Stimulated activated CD4-positive, alpha-beta T cell treated with anti-CD3 and anti-CD28 coated beads, TNF-alpha, amount 100 ng/mL, for 1 hour (primary cell): ENCODE results near the gene LRFN5.

Experiments used
- DNase-seq, 3 donors: peaks; one replicate each; pipeline ENCODE4 v3.0.0-alpha.2; 2020; ENCODE audit warnings: low read depth in 3 of 3, low spot score in 1 of 3

Gene LRFN5

GRCh38 chr14:41766772-41767171, 160.1 kb downstream of the LRFN5 start:
- no peak for DNase-seq

- DNase-seq = no peak
Observed at GRCh38 chr14:41773536-41774279, 167.0 kb downstream of the LRFN5 start.

DNA sequence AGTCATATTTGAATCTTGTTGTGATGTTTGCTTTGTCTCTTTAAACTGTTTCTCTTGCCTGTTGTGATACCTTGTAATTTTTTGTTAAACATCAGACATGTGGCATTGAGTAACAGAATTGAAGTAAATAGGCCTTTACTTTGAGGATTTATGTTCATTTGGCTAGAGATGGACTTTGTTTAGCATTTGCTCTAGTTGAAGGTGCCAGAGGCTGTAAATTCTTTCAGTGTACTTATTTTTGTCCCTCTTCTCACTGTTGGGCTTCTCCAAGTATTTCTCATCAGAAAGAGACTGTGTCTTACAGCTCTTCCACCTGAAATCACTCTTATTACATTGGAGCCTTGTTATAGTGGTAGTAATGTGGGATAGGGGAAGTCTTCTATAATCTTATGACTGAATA, 175.8 kb downstream of the LRFN5 start:
- no peak for DNase-seq

DNA sequence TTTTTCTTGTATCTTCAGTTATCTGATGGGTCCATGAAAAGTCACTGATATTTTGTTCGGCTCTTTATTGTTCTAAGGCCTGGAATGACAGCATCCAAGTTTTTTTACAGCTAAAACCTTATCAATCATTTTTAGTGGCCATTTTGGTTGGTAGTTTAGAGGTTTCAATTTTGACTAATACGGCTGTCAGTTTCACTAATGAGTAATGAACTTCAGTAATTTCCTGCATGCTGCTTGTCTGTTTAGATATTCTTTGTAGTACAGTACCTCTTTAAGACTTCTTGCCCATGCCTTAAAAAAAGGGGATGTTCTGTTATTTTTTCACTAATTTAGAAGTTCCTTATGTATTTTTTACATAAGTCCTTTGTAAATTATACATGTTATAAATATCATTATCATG, 176.7 kb downstream of the LRFN5 start:
- no peak for DNase-seq

GRCh38 chr14:41785696-41786095, 179.0 kb downstream of the LRFN5 start:
- no peak for DNase-seq

DNA sequence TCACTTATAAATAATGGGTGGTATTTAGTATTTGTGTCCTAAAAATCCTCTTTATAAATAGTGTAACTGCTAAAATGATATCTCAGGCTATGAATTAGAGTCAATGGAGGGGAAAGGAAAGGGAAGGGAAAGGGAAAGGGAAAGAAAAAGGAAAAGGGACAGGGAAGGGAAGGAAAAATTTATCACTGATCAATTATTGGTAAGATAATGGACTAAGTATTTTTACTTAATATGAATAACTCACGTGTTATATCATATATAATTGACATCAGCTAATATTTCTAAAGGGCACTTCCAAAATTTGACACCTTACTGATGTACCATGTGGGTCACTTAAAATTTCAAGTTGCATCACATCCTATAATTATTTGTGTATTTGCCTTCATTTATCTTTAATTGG, 193.1 kb downstream of the LRFN5 start:
- DNase-seq = no peak

GRCh38 chr14:41805633-41806032, 199.0 kb downstream of the LRFN5 start:
- no peak for DNase-seq

DNA sequence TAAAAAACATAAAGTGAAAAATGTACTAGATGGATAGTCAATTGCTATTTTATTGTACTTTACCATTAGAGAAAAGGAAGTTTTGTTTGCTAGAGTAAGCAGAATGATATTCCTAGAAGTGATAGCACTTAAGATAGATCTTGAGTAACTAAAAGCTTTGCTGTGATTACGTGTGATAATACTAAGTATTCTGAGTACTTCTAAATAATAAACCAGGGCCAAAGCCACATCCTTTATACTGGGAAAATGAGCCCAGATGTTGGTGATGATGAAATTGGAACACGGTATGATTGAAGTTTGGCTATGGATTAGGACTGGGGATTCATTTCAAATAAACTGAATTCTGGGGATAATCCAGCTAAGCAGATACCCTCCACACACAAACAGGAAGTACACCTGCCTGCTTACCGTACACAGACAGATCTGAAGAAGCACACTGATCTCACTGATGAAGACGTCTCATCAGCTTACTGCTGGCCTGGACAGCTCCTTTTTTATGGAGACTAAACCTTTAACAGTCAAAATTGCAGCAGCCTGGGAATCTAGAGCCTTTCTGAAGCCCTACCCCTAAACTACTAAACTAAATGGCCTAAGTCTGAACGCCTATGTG, 199.8 kb downstream of the LRFN5 start:
- DNase-seq = no peak

DNA sequence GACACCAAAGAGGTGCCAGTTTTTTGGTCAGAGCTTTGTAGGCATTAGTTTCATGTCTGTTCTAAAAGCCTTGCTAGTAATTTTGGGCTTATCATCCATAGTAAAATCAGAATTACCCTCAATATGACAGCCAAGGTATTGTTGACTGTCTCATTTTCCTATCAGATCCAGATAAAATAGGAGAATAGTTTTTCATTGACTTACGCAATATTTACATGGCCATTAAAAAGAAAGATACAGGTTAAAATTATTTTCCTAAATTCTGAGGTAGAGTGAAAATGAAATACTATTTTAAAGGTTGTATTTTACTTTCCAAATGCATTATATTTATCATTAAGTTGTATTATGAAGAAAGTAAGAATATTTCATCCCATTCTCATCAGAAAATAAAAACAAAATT, 203.7 kb downstream of the LRFN5 start:
- DNase-seq = no peak

DNA sequence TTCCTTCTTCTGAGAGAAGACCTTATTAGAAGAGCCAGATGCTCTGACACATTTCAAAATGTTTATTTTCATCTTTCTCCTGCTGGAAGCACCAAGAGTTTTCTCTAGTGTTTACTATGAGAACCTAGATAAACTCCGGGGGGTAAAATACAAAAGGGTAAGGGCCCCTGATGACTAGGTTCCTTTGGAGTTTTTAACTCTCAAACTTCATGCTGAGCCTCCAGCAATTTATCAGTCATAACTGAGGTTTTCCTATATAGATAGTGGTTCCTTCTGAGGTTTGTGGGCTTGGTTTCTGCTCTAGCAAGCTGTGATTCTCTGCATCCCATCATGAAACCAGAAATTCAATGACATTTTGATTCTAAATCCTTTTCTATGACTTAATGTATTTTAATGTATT, 210.9 kb downstream of the LRFN5 start:
- DNase-seq = no peak

- no peak for DNase-seq
Observed at GRCh38 chr14:41824441-41824840, 217.8 kb downstream of the LRFN5 start.

DNA sequence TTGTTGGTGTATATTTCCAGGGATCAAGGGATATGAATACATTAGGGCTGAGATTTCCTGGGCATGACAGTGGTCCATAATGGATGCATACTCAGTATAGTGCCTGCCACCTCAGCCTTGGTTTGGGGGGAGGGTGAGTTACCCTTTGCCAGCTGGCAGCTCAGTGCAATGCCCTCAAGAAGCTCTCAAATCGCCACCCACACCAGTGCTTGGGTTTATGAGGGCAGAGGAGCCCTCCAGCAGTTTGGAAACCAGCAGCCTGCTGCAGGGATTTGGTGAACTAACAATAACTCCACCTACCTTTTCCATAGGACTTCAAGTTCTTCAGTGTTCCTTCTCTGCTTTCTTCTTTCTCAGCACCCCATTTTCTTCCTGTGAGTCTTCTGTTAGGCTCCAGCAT, 218.9 kb downstream of the LRFN5 start:
- no peak for DNase-seq

GRCh38 chr14:41830714-41831406, 224.2 kb downstream of the LRFN5 start:
- no peak for DNase-seq

- no peak for DNase-seq
Observed at GRCh38 chr14:41839661-41840060, 233.0 kb downstream of the LRFN5 start.

- no peak for DNase-seq
Observed at GRCh38 chr14:41859336-41859735, 252.7 kb downstream of the LRFN5 start.

DNA sequence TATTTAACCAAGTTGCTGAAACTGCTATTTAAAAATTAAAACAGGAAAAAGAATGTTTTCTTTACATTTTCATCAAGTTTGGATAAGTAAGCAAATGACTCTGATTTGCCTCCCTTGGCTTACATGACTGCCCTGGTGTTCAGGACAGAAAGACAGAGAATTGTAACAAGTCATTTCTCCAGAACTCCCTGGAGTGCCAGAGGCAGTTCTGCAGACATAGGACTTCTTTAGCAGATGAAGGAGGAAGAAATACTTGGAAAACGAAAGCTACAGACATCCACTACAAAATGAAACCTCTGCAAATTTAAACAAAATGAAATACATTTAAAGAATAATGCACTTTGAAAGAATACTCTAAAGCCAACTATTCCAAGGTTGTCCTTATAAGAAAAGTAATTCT, 253.9 kb downstream of the LRFN5 start:
- DNase-seq = no peak

DNA sequence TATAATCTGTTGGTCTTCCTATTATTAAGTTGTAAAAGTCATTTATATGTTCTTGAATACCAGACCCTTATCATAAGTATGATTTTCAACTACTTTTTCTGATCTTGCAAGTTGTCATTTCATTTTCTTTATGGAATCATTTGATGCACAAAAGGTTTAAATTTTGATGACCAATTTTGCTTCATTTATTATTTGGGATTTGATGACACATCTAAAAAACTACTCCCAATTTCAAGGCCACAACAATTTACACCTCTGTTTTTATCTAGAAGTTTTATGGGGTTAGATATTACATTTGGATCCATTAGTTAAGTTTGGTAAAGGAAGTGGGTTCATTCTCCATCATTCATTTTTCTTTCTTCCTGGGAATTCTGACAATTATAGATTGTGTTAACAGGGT, 259.2 kb downstream of the LRFN5 start:
- DNase-seq = no peak

DNA sequence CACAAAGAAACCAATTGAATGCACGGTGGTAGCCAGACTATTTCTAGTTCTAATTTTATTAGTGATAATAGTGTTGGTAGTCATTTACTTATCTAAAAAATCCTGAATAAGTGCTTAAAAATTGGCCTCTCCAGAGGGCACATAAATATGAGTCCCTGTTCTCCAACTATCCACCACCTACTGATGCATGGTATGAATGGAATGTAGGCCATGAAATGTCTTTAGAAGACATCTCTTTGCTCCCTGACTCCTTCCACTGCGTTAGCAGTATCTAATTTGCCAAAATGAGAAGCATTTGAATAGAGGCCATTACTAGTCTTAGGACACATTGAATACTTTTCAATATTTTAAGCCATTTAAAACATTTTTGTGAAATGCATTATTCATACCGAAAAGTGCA, 261.7 kb downstream of the LRFN5 start:
- no peak for DNase-seq

DNA sequence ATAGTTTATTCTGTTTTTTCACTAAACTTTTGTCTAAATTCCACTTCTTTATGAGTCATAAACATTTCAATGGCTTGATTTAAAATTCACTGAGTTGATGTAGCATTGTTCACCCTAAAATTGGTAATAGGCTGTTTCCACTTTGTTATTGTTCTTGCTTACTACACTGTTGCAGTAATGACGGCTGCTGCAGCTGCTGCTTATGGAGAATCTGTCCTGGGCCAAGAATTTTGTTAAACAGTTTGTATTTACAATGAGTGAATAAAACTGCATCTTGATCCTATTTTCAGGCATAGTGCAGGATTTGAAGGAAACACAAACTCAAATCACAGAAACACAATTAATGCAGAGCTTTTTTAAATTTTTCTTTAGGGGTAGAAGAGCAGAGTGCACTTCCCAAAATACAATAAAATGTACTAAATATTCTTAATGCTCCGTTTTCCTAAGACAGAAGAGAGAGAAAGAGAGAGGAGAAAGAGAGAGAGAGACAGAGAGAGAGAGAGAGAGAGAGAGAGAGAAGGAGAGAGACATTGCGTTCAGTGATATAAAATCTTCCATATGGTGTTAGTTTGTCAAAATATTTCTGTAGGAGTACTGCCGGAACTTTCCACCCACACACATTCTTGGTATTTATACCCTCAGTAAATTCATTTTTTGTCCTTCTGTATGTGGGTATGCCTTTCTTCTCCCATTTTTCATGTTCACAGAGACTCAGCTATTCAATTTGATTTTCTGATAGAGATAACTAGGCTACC, 266.4 kb downstream of the LRFN5 start:
- no peak for DNase-seq

GRCh38 chr14:41873686-41874317, 267.1 kb downstream of the LRFN5 start:
- no peak for DNase-seq

DNA sequence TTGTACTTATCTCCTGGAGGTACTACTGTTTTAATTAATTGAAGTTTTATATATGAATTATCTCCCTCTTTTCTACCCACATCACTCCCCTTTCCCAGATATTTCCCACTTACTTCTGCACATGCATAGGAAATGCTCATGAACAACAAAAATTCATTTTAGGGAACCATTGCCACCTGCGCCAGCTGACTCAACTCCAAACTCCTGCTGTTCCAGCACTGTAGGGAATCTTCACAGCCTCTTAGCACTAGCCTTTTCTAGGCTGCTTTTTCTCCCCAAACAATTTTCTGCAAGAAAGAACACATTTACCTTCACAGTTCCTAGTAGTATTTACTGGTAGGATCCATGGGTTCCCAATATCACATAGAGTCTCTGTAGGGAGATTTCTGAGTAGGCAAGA, 268.4 kb downstream of the LRFN5 start:
- DNase-seq = no peak
